GM19351 (cell line): ENCODE measurements around the gene HOXB7.

Experiments
- ATAC-seq: cut with Tn5 transposase; IDR thresholded peaks from one replicate; pipeline ENCODE4 v1.9.1; 2021; ENCODE audit warnings: mild to moderate bottlenecking, moderate library complexity; ENCODE audit not compliant: unreplicated experiment

HOXB7 gene

DNA sequence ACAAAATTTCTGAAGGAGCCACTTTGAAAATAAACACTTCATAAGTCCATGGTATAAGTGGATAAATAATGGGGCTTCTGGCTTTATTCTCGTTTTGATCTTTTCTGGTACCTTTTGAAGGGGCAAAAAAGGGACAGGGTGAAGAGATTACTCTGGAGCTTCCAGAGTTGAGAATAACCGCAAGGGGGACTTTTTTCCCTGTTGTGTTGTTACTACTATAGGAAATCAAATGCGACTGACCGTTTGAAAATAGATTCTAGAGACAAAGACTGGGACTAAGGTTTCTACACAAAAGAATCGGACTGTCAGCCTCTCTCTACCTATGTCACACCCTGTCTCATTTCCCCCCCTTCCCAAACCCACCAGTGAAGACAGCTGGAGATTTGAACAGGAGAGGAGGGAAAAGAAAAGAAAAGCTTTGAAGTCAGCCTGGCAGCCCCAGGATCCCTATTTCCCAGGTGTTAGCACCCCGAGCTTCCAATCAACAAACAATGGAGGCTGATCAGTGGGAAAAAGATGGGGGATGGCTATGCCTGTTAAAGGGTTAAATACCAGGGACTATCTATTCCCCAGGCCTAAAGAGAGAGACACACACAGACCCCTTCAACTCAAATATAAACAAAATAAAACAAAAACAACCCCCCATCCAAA, 41.0 kb downstream of the HOXB7 start:
- ATAC-seq = no peak

DNA sequence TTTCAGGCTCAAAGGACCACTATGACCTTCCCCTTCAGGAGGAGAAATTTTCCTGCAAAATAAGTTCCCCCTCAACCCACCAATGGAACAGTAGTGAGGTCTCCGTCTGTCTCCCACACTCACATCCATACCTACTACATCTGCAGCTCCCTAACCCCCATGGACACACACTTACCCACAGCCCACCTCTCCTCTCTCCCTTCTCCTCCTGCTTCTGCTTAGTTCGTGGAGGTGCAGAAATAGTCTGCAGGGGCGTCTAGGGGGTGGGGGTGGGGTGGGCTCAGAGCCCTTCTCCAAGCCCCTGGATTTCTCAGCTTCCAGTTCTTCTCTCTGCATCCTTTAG, 41.6 kb downstream of the HOXB7 start:
- ATAC-seq = no peak

DNA sequence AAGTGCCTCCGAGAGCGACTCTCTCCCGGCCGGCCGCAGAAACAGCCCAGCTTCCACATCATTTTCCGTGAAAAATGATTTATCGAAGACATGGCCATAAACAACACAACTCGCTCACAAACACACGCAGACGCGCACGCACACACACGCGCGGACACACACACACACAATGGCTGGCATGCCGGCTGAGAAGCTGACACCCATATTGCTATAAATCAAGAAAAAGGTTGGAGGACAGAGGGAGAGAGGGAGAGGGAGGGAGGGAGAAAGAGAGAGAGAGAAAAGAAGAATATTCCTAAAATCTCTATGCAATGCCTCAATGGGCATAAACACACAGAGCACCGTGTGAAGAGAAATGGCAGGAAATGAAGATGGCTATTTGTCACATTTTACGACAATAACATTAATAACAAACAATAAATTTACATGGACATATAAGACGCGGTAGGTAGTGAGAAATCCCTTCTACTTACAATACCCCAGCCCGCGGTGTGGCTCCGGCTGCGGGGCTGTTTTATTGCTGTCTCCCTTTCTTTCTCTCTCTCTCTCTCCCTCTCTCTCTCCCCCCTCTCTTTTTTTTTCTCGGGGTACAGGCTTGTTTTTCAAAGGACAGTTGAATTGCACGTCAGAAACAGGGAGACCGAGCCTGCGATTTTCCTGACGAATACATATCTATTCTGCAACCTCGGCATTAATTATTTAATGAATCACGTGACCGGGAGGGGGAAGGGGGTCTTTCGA, 42.1 kb downstream of the HOXB7 start:
- no peak for ATAC-seq

DNA sequence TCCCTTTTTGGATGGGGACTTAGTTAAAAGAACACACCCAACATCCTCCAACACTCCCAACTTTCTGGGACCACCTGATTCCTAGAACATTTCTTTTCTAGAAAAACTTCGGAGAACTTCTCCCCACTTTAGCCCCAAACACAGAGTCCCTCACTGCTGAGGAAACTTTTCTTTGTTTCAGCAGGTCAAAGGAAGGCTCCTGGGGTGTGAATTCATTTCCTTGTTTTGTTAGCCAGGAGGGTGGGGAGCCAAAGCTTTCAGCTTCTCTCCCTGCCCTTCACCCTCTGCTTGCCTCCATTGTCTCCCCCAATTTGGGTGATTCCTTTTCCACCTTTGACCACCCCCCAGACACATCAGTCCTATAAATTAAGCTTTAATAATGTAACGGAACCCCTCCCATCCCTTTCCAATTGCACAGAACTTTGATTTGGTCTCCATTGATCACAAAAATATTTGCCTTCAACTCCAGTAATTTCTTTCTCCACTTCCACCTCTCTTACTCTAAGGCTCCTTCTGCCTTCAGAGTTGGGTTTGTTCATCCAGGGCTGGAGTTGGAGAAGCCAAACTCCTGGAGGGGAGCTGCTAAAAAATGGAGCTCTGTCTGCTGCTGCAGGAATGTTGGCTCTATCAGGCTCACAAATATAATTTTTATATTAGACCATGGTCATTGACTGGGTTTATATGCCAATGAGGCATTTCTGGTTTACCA, 43.0 kb downstream of the HOXB7 start:
- ATAC-seq = no peak

DNA sequence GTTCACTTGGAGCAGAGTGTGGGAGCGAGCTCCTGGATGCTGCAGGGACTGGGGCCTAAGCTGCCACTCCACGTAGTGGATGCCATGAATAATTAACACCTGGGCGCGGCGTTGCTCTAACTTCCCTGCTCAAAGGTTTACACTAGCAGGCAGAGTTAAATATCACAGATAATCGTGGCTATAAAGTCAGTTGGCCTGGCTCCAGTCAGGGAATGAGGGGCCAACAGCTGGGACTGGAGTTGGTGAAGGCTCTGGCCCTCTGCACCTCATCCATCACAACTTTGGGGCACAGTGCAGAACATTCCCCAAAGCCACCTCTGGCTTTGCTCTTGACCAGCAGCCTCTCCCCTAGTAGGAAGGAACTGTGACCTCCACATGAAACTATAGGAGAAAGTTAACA, 43.6 kb downstream of the HOXB7 start:
- no peak for ATAC-seq

DNA sequence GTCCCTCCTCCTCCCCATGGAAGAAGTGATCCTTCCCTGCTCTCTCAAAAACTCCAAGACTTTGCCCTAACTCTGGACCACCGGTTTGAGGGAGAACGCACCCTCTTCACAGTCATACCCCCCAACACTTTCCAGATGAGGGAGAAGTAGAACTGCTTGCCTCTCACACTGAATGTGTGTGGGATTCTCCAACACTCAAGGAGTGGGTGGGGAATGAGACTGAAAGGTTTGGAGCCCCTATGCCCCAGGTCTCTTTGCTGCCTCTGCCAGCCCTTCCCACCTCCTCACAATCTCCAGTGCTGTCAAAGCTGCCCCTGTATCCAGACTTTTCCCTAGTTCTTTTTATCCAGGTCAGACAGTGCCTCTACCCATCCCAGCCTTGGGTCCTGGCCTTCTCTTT, 44.1 kb downstream of the HOXB7 start:
- ATAC-seq = no peak

DNA sequence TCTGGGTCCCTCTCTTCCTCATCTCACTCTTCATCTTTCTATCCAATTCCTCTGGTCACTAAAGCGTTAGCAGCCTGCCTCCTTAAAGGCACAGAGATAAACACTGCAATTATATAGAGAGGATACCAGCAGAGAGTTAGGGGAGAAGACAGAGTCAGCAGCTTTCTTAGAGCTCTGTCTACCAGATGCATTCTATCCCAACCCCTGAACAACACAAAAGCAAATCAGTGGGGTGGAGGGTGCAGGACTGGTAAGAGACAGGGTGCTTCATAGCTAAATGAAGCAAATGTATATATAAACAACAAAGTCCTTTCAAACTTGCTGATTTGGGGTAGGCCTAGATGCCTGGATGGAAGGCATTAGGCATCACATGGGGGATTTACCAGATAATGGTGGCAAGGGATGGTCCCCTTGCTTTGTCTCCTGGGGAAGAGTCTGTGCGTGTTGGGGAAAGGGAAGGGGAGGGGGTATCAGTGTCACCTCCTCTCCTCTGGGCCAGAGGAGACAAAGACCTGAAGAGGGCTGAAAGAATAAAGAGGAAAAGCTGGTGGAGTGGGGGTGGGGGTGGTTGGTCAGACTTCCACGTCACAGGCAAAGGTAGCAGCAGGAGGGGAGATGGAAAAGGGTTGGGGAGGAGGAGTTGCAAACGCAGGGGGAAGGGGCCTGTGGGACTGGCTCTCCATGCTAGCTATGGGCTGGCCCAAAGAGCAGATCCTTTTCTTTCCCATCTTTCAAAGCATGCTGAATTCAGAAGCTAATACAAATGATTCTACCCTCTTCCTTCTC, 44.7 kb downstream of the HOXB7 start:
- ATAC-seq = no peak

DNA sequence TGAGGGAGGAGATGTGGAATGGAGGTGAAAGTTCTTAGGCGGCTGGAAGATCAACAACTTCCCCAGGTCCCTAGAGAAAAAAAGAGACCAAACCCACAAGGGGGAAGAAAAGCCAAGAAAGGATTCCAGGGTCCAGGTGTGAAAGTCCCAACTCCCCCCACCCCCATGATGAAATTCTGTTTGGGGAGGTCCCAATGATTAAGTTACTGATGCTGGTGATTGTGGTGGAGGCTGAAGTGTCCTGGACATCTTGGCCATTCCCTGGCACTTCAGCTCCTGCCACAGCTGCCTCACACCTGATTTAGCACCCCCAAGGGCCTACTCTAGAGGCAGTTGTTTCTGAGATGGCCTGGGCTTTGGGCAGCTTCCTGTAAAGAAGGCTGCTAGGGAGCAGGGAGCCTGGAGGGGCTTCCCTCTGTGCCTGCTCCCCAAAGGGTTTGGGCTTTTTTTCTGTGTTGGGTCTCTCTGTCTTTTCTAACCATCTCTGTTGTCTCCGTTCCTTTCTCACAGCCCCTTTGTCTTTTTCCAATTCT, 45.7 kb downstream of the HOXB7 start:
- ATAC-seq = no peak

DNA sequence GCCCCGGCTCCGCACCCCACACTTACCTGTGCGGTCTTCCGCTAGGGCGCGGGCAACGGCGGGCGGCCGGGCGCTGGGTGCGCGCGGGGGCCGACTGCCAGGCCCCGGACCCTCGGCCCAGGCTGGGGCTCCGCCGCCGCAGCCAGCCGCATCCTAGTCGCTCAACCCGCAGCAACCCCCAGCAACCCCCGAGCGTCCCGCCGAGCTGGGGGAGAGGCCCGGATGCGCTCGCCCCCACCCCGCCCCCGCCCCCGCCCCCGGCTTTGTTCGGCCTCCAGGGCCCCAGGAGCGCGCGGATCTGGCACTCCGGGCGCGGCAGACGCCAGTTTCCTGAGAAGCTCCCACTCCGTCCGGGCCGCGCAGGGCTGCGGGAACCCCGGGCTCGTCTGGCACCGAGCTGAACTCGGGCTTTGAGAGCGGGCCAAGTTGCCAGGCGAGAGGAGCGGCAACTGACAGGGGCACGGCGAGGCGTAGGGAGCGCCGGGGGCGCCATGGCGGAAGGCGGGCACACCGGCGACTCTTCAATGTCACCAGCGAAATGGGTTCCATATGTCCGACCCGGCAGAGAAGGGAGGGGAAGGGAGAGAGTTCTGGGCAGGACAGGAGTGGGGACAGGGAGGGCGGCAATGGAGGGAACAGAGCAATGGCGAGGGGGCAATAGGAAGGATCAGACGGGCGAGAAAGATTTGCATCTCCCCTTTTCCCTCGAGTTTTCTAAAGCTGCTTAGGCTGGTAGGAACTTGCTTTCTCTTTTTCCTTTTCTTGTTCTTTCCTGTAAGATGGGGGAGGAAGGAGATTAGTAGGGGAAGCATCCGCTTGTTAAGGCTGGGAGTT, 46.4 kb downstream of the HOXB7 start:
- no peak for ATAC-seq

DNA sequence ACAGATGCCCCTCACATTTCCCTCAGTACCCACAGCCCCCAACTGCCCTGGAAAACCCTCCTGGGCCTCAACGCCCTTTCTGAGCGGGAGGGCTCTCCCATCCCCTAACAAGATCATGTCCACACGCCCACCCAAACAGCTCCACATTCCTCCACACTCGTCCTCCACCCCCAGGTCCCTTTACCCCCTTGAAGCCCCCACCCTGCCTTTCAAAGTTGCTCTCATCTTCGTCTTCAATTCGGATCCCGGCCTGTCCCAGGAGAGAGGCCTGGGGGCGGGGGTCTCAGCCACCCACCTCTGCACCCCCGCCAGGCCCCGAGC, 47.0 kb downstream of the HOXB7 start:
- ATAC-seq = no peak

DNA sequence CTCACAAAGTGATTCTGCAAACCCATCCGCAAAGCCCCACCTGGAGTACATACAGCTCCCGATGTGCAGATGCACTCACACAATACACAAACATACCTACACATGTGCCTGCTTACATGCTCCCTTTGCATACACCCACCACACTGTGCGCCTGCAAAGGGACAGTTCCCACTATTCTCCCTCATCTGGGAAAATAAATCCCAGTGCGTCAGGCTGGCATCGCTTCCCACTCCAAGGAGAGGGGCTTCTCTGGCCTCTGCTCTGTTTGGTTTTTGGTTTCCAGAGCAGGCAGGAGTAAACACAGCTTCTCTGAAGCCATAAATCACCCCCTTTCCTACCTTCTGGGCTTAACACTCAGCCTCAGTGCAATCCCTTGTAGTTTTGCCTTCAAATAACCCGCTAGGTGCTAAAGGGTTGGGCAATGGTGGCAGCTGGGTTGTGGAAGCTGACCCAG, 47.4 kb downstream of the HOXB7 start:
- ATAC-seq = no peak

DNA sequence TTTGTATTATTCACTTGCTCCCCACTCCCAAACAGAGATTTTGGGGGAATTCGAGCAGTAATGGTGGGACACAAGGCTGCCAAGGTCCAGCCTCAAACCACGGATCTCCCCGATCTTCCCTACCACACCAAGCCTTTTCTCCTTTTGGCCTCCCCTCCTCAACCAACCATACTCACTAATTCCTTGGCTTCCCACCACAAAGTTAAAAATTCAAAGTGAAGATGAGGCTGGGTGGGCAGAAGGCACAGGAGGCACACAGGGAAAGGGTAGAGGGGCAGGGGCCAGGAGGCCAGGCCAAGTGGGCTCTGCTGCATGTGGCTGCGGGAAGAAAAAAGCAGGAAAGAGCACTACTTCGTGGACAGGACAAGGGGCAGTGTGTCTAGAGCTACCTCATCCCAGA, 47.9 kb downstream of the HOXB7 start:
- ATAC-seq = no peak

DNA sequence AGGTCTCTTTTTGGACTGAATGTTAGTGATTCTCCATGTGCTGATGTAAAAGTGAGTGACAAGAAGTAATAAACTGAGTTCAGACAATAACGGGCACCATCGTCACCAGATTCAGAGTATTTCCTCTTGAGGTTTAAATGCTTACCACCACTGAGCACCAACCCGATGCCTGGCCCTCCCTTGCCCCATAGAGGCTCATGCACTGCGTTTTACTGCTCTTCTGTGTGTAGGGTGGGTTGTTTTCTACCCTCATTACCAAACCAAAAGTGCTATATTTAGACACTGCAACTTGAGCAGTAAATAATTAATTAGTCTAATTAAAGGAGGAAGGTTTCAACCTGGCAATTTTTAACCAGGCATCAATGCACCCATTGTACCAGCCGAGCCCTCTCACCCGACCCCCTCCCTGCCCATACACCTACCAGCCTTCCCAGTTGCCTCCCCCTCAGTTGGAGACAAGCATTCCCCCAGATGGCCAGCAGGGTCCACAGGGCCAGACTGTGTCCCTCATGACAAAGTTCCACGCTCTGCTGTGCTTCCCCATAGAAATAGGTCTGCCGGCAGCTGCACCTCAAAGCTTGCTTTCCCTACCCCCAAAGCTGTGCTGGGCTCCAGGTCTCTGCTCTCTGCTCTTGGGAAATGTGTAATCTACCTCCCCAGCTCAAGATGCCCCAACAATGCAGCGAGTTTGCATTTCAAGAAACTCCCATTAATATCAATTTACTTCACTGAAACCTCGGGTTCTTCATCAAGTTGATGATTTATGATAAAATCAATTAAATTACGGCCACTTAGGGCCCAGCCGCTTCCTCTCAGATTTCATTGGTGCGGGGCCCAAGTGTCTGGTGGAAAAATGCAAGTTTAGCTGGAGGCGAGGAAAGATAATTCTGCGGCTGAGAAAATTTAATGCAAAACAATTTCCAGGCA, 48.7 kb downstream of the HOXB7 start:
- ATAC-seq = no peak

DNA sequence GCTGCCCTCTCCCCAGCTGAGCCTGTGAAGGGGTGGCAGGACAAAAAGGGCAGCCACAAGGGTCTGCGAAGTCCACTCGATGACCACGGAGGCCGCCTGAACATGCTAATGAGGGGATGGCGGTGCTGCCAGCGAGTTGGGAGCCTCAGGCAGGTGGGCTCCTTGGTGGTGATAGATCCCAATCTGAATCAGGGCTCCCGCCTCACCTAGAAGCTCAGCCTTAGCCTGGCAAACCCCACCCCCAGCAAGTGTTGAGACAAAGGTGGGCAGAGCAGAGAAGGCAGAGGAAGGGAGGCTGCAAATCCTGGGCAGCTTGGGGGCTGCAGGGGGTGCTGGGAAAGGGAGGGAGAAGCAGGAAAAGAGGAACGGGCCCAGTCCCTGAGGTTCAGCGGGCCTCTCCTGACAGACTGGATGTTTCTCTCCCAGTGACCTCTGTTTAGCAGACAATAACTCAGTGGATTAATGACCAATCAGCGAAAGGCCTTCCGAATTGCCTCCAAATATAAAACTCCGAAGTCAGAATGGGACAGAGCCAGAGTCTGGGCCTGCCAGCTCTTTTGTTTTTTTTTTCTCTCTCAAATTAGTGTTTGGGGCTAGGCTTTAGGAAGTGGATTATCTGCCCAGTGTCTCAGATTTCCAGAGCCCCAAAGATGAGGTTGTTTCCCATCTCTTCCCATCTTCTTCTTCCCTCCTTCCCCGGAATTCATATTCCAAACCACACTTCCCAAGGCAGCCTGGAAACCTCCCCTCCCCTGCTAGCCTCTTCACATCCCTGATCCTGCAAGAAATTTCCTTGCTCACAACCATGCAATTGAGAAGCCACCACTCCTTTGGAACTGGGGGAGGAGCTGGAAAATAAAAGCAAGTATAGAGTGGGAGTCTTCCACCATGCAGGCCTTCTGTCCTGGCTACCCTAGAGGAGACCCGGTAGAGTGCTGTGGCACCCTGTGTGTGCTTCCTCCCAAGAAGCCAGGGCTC, 50.7 kb downstream of the HOXB7 start:
- no peak for ATAC-seq

DNA sequence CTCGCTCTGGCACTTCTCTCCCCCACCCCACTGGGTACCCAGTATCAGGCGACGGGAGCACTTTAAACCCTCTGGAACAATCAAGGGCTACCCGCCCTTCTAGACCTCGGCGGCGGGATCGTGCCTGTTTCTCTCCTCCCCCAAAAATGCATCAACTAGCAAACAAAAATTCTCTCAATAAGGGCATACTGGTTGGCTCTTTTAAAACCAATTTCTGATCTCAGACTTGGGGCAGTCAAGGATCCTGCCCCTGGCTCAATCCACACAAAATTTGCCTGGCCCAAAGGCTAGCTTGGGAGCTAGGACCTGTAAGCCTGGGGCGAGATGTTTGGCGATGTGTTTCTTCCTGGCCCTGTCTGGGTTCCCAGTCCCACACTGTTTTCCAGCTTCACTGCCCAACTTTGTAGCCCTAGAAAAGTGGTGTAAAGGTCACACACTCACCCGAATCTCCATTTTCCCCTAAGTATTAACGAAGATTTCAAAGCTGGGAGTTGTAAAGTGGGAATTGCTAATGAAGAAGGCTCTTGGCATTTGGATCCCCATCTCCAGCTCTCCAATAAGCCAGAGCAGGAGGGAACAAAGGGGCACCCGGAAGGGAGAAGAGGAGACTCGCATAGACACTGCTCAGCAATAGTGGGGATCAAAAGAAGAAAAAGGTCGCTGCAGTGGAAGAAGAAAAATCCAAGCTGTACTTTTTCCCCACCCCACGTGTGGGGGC, 51.5 kb downstream of the HOXB7 start:
- ATAC-seq = no peak

DNA sequence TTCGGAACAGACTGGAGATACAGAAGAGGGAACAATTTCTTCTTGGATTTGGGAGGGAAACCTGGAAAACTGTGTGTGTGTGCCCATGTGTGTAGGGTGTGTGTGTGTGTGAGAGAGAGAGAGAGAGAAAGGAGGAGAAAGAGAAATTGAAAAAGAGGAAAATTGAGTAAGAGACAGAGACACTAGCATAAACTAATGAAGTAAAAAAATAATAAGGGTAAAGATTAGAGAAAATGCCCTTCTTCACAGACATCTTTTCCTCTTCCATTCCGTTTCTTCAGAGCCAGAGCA, 52.0 kb downstream of the HOXB7 start:
- ATAC-seq = no peak

DNA sequence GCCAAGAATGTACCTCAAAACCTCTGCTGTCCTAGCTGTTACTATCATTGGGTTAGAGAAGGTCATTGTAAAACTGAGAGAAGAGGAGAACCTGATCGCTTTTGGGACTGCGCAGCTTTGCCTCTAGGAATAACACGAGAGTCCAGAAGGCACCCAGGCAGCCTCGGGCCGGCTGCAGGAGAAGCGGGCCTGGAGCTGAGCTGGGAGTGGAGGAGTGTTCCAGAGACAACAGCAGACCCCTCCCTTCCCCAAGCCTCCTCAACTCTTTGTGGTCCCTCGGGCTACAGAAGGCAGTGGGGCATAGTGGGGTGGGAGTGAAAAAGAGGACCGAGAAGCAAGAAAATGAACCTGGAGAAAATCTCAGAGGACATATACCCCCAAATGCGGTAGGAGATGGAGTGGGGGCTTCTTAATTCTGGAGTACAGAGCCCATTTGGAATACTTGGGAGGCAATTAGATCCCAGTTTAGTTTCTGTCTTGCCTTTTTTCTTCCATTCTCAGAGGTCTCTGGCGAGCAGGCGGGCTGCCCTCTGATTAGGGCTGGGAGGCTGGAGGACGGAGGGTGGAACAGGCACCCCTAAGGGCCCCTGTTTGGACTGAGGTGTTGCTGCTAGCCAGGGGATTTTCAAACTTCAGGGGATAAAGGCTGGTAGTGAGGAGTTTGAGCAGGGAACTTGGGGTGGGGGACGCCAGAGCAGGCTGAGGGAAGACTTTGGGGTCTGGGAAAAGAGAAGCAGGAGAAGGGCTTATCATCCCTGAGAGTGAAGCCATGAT, 52.6 kb downstream of the HOXB7 start:
- no peak for ATAC-seq
